T-helper 2 cell treated with Interferon-gamma antibody and Interleukin-4, amounts not matched to agents 5 μg/mL and 100 μg/mL, for 36 hours (primary cell): Measurements from ENCODE around the gene MEOX1.
A peak's percentile ranks its signal among the peaks of the same experiment; 100 is the strongest.

Source experiments
- DNase-seq: peaks from one replicate; pipeline ENCODE4 v3.0.0; 2021; ENCODE audit warnings: low spot score
- H3K27ac Mint-ChIP-seq: one replicate; pipeline ENCODE4 v1.8.0; 2021; ENCODE audit warnings: mild to moderate bottlenecking, mixed read lengths
- H3K27me3 Mint-ChIP-seq: one replicate; pipeline ENCODE4 v1.8.0; 2021; ENCODE audit warnings: low read depth, mixed read lengths
- H3K36me3 Mint-ChIP-seq: one replicate; pipeline ENCODE4 v1.8.0; 2021; ENCODE audit warnings: low read depth, mixed read lengths
- H3K4me1 Mint-ChIP-seq: one replicate; pipeline ENCODE4 v1.8.0; 2021; ENCODE audit warnings: low read depth, mixed read lengths
- H3K4me3 Mint-ChIP-seq: one replicate; pipeline ENCODE4 v1.8.0; 2022; ENCODE audit warnings: mild to moderate bottlenecking, moderate library complexity, mixed read lengths
- H3K9me3 Mint-ChIP-seq: one replicate; pipeline ENCODE4 v1.8.0; 2021; ENCODE audit warnings: mixed read lengths

MEOX1 gene

GRCh38 chr17:43671755-43672519 is 10.2 kb upstream of the MEOX1 start:
- H3K27ac Mint-ChIP-seq = peak overlapping the region; percentile 10
- H3K4me3 Mint-ChIP-seq = no peak overlapping the region
- no peak for DNase-seq
- peaks cover 26% of the 10 kb centered on the region for H3K4me1 Mint-ChIP-seq
- H3K27me3 Mint-ChIP-seq = peaks cover 3% of the 10 kb centered on the region
- H3K36me3 Mint-ChIP-seq = no peaks in the 10 kb centered on the region
- no peaks in the 10 kb centered on the region for H3K9me3 Mint-ChIP-seq

GRCh38 chr17:43671031-43671692 is 9.4 kb upstream of the MEOX1 start:
- H3K9me3 Mint-ChIP-seq = no peaks in the 10 kb centered on the region
- no peak for DNase-seq

GRCh38 chr17:43670645-43671030 is 8.9 kb upstream of the MEOX1 start:
- Mint-ChIP-seq H3K9me3 (no peaks in the 10 kb centered on the region), H3K4me1 (peaks cover 20% of the 10 kb centered on the region), H3K27ac (no peak overlapping the region), H3K4me3 (no peak overlapping the region), H3K27me3 (peaks cover 1% of the 10 kb centered on the region), H3K36me3 (no peaks in the 10 kb centered on the region)
- DNase-seq = no peak

More at GRCh38 chr17:43671031-43671692, 9.4 kb upstream of the MEOX1 start:
- peaks cover 3% of the 10 kb centered on the region for H3K27me3 Mint-ChIP-seq
- H3K36me3 Mint-ChIP-seq = no peaks in the 10 kb centered on the region
- peak overlapping the region; percentile 10 for H3K27ac Mint-ChIP-seq
- H3K4me1 Mint-ChIP-seq = peaks cover 25% of the 10 kb centered on the region
- H3K4me3 Mint-ChIP-seq = no peak overlapping the region

- Mint-ChIP-seq H3K36me3 (no peaks in the 10 kb centered on the region), H3K27ac (peak overlapping the region; percentile 65), H3K9me3 (no peaks in the 10 kb centered on the region), H3K4me3 (peak overlapping the region; percentile 15), H3K4me1 (peaks cover 20% of the 10 kb centered on the region), H3K27me3 (no peaks in the 10 kb centered on the region)
- no peak for DNase-seq
Observed at GRCh38 chr17:43669971-43670644, 8.4 kb upstream of the MEOX1 start.

GRCh38 chr17:43667947-43668348 is 6.2 kb upstream of the MEOX1 start:
- H3K4me1 Mint-ChIP-seq = peaks cover 26% of the 10 kb centered on the region
- H3K4me3 Mint-ChIP-seq = no peak overlapping the region
- H3K27me3 Mint-ChIP-seq = no peaks in the 10 kb centered on the region
- peak overlapping the region; percentile 57 for H3K27ac Mint-ChIP-seq
- H3K9me3 Mint-ChIP-seq = no peaks in the 10 kb centered on the region
- H3K36me3 Mint-ChIP-seq = no peaks in the 10 kb centered on the region
- DNase-seq = no peak

- no peaks in the 10 kb centered on the region for H3K9me3 Mint-ChIP-seq
- no peak overlapping the region for H3K4me3 Mint-ChIP-seq
- H3K27me3 Mint-ChIP-seq = no peaks in the 10 kb centered on the region
- no peaks in the 10 kb centered on the region for H3K36me3 Mint-ChIP-seq
- peaks cover 31% of the 10 kb centered on the region for H3K4me1 Mint-ChIP-seq
- DNase-seq = no peak
- H3K27ac Mint-ChIP-seq = no peak overlapping the region
Observed at GRCh38 chr17:43667506-43667905, 5.8 kb upstream of the MEOX1 start.

- no peak overlapping the region for H3K4me3 Mint-ChIP-seq
- H3K27me3 Mint-ChIP-seq = no peaks in the 10 kb centered on the region
- H3K9me3 Mint-ChIP-seq = no peaks in the 10 kb centered on the region
- H3K27ac Mint-ChIP-seq = no peak overlapping the region
- H3K4me1 Mint-ChIP-seq = peaks cover 46% of the 10 kb centered on the region
- no peak for DNase-seq
- no peaks in the 10 kb centered on the region for H3K36me3 Mint-ChIP-seq
Observed at GRCh38 chr17:43665937-43666236, 4.2 kb upstream of the MEOX1 start.

- Mint-ChIP-seq H3K9me3 (no peaks in the 10 kb centered on the region), H3K27me3 (no peaks in the 10 kb centered on the region), H3K27ac (peak overlapping the region; percentile 55), H3K36me3 (no peaks in the 10 kb centered on the region), H3K4me1 (peaks cover 51% of the 10 kb centered on the region), H3K4me3 (no peak overlapping the region)
- no peak for DNase-seq
Observed at GRCh38 chr17:43665084-43665936, 3.6 kb upstream of the MEOX1 start.

- Mint-ChIP-seq H3K9me3 (no peaks in the 10 kb centered on the region), H3K27me3 (no peaks in the 10 kb centered on the region), H3K27ac (peak overlapping the region; percentile 52), H3K4me1 (peaks cover 45% of the 10 kb centered on the region), H3K36me3 (no peaks in the 10 kb centered on the region), H3K4me3 (no peak overlapping the region)
- no peak for DNase-seq
Observed at GRCh38 chr17:43664096-43664495, 2.4 kb upstream of the MEOX1 start.

GRCh38 chr17:43663383-43663782 is 1.7 kb upstream of the MEOX1 start:
- H3K9me3 Mint-ChIP-seq = no peaks in the 10 kb centered on the region
- no peak overlapping the region for H3K27ac Mint-ChIP-seq
- H3K4me1 Mint-ChIP-seq = peaks cover 45% of the 10 kb centered on the region
- H3K4me3 Mint-ChIP-seq = no peak overlapping the region
- no peaks in the 10 kb centered on the region for H3K36me3 Mint-ChIP-seq
- no peaks in the 10 kb centered on the region for H3K27me3 Mint-ChIP-seq
- no peak for DNase-seq

- no peak for DNase-seq
- H3K27me3 Mint-ChIP-seq = no peaks in the 10 kb centered on the region
- peak overlapping the region; percentile 81 for H3K4me3 Mint-ChIP-seq
- H3K9me3 Mint-ChIP-seq = no peaks in the 10 kb centered on the region
- peak overlapping the region; percentile 78 for H3K27ac Mint-ChIP-seq
- H3K4me1 Mint-ChIP-seq = peaks cover 45% of the 10 kb centered on the region
- no peaks in the 10 kb centered on the region for H3K36me3 Mint-ChIP-seq
Observed at GRCh38 chr17:43662413-43663141, 855 bp upstream of the MEOX1 start.

- H3K9me3 Mint-ChIP-seq = no peaks in the 10 kb centered on the region
- H3K36me3 Mint-ChIP-seq = no peaks in the 10 kb centered on the region
- peaks cover 54% of the 10 kb centered on the region for H3K4me1 Mint-ChIP-seq
- H3K27me3 Mint-ChIP-seq = no peaks in the 10 kb centered on the region
- peak overlapping the region; percentile 36 for H3K27ac Mint-ChIP-seq
- DNase-seq = no peak
- H3K4me3 Mint-ChIP-seq = peak overlapping the region; percentile 81
Observed at GRCh38 chr17:43660816-43661493, 767 bp downstream of the MEOX1 start.
